Activated naive CD4-positive, alpha-beta T cell treated with anti-CD3 and anti-CD28 coated beads for 36 hours (primary cell): Measurements from ENCODE around the gene KCNK7. TPM values are rescaled to one million over a fixed set of nuclear protein-coding genes. Genes with fewer than 3 reads are reported as not detected.

Source experiments
- CTCF ChIA-PET: fragments of 350-600 bp; sonication (Branson Sonifier 250); formaldehyde crosslinking; loops from one replicate; lab custom pipeline; 2021; ENCODE audit warnings: antibody characterized with exemption; lab: Charles Lee
- DNase-seq: peaks from one replicate; pipeline ENCODE4 v3.0.0-alpha.2; 2020
- H3K27ac Mint-ChIP-seq: one replicate; pipeline ENCODE4 v1.8.0; 2021; ENCODE audit warnings: mild to moderate bottlenecking, mixed read lengths
- H3K27me3 Mint-ChIP-seq: one replicate; pipeline ENCODE4 v1.8.0; 2021; ENCODE audit warnings: low read depth, mixed read lengths
- H3K36me3 Mint-ChIP-seq: one replicate; pipeline ENCODE4 v1.8.0; 2021; ENCODE audit warnings: low read depth, mixed read lengths
- H3K4me1 Mint-ChIP-seq: one replicate; pipeline ENCODE4 v1.8.0; 2021; ENCODE audit warnings: low read depth, mixed read lengths
- H3K4me3 Mint-ChIP-seq: one replicate; pipeline ENCODE4 v1.8.0; 2021; ENCODE audit warnings: mild to moderate bottlenecking, moderate library complexity, mixed read lengths
- H3K9me3 Mint-ChIP-seq: one replicate; pipeline ENCODE4 v1.8.0; 2021; ENCODE audit warnings: mixed read lengths
- intact Hi-C: fragments of 100-400 bp; cut with micrococcal nuclease; formaldehyde crosslinking; loops from one replicate; pipeline ENCODE4 v1.15.1; 2023
- total RNA-seq, 2 experiments: library from RNA; stranded (reverse); gene quantifications; one replicate each; pipeline ENCODE4 v1.2.3, GENCODE V29; 2021

The KCNK7 gene
- total RNA-seq, 2 experiments from 2014 or later, result 0.35 TPM; not detected in 1

GRCh38 chr11:65604258-65604657 lies 8.7 kb upstream of the KCNK7 start:
- intact Hi-C loops, result no loop called here
- H3K36me3 Mint-ChIP-seq, result peaks cover 5% of the 10 kb centered on the region
- CTCF ChIA-PET, result interaction anchor here (1.6 to 1.7 kb wide), 2 partner anchors 10 to 63 kb away, joined by 4 to 6 read pairs; no protein-coding TSS in a partner anchor
- H3K9me3 Mint-ChIP-seq, result no peaks in the 10 kb centered on the region
- no peak for DNase-seq
- H3K27ac Mint-ChIP-seq, result no peak overlapping the region
- no peak overlapping the region for H3K4me3 Mint-ChIP-seq
- H3K27me3 Mint-ChIP-seq, result no peaks in the 10 kb centered on the region
- no peaks in the 10 kb centered on the region for H3K4me1 Mint-ChIP-seq

GRCh38 chr11:65599955-65600246 lies 4.3 kb upstream of the KCNK7 start:
- peaks cover 9% of the 10 kb centered on the region for H3K4me1 Mint-ChIP-seq
- intact Hi-C loops, result no loop called here
- no peak overlapping the region for H3K4me3 Mint-ChIP-seq
- H3K36me3 Mint-ChIP-seq, result peaks cover 2% of the 10 kb centered on the region
- CTCF ChIA-PET, result no interaction called here
- H3K27me3 Mint-ChIP-seq, result no peaks in the 10 kb centered on the region
- DNase-seq, result no peak
- H3K27ac Mint-ChIP-seq, result no peak overlapping the region
- no peaks in the 10 kb centered on the region for H3K9me3 Mint-ChIP-seq

- Mint-ChIP-seq H3K27me3 (no peaks in the 10 kb centered on the region), H3K4me3 (no peak overlapping the region), H3K4me1 (peaks cover 10% of the 10 kb centered on the region), H3K36me3 (peaks cover 2% of the 10 kb centered on the region), H3K9me3 (no peaks in the 10 kb centered on the region), H3K27ac (no peak overlapping the region)
- CTCF ChIA-PET, result no interaction called here
- intact Hi-C loops, result no loop called here
- DNase-seq, result no peak
Measured at GRCh38 chr11:65599216-65599954, 3.8 kb upstream of the KCNK7 start.

- H3K9me3 Mint-ChIP-seq, result no peaks in the 10 kb centered on the region
- intact Hi-C loops, result no loop called here
- no peaks in the 10 kb centered on the region for H3K27me3 Mint-ChIP-seq
- H3K27ac Mint-ChIP-seq, result no peak overlapping the region
- DNase-seq, result no peak
- no peak overlapping the region for H3K4me3 Mint-ChIP-seq
- peaks cover 2% of the 10 kb centered on the region for H3K36me3 Mint-ChIP-seq
- H3K4me1 Mint-ChIP-seq, result peaks cover 10% of the 10 kb centered on the region
- CTCF ChIA-PET, result interaction anchor here (0.8 to 1.5 kb wide), 2 partner anchors 9 to 57 kb away, joined by 3 read pairs; no protein-coding TSS in a partner anchor
Measured at GRCh38 chr11:65598258-65598699, 2.7 kb upstream of the KCNK7 start.

GRCh38 chr11:65596520-65596919 lies 920 bp upstream of the KCNK7 start:
- CTCF ChIA-PET, result interaction anchor here (1.3 kb wide), 1 partner anchor 56 kb away, joined by 8 read pairs; no protein-coding TSS in a partner anchor
- intact Hi-C loops, result no loop called here
- H3K4me1 Mint-ChIP-seq, result peaks cover 10% of the 10 kb centered on the region
- H3K4me3 Mint-ChIP-seq, result no peak overlapping the region
- H3K36me3 Mint-ChIP-seq, result peaks cover 2% of the 10 kb centered on the region
- no peaks in the 10 kb centered on the region for H3K27me3 Mint-ChIP-seq
- no peak overlapping the region for H3K27ac Mint-ChIP-seq
- H3K9me3 Mint-ChIP-seq, result no peaks in the 10 kb centered on the region
- no peak for DNase-seq

GRCh38 chr11:65595131-65595530 lies 469 bp downstream of the KCNK7 start:
- no peak overlapping the region for H3K4me3 Mint-ChIP-seq
- no peak overlapping the region for H3K27ac Mint-ChIP-seq
- H3K9me3 Mint-ChIP-seq, result no peaks in the 10 kb centered on the region
- H3K36me3 Mint-ChIP-seq, result peaks cover 2% of the 10 kb centered on the region
- DNase-seq, result no peak
- CTCF ChIA-PET, result interaction anchor here (1.3 to 1.4 kb wide), 2 partner anchors 20 to 54 kb away, joined by 3 to 8 read pairs; no protein-coding TSS in a partner anchor
- no peaks in the 10 kb centered on the region for H3K27me3 Mint-ChIP-seq
- intact Hi-C loops, result no loop called here
- peaks cover 10% of the 10 kb centered on the region for H3K4me1 Mint-ChIP-seq

- intact Hi-C loops, result loop anchor here (1.0 kb wide), 1 partner anchor 52 kb away; no protein-coding TSS in a partner anchor
- peak; percentile 55 for DNase-seq
- Mint-ChIP-seq H3K4me1 (peaks cover 16% of the 10 kb centered on the region), H3K9me3 (no peaks in the 10 kb centered on the region), H3K4me3 (no peak overlapping the region), H3K27me3 (no peaks in the 10 kb centered on the region), H3K36me3 (no peaks in the 10 kb centered on the region), H3K27ac (no peak overlapping the region)
- CTCF ChIA-PET, result interaction anchor here (0.6 to 2.4 kb wide), 18 partner anchors 9 to 206 kb away, joined by 3 to 28 read pairs (median 5); partner anchors contain the start of gene EHBP1L1
Measured at GRCh38 chr11:65593518-65594414, 1.8 kb downstream of the KCNK7 start.

- intact Hi-C loops, result loop anchor here (1.0 kb wide), 1 partner anchor 52 kb away; no protein-coding TSS in a partner anchor
- CTCF ChIA-PET, result interaction anchor here (0.7 to 2.4 kb wide), 13 partner anchors 10 to 153 kb away, joined by 3 to 28 read pairs (median 6); partner anchors contain the start of gene EHBP1L1
- Mint-ChIP-seq H3K27ac (no peak overlapping the region), H3K4me3 (no peak overlapping the region), H3K27me3 (no peaks in the 10 kb centered on the region), H3K36me3 (no peaks in the 10 kb centered on the region), H3K4me1 (peaks cover 24% of the 10 kb centered on the region), H3K9me3 (no peaks in the 10 kb centered on the region)
- DNase-seq, result no peak
Measured at GRCh38 chr11:65592858-65593517, 2.6 kb downstream of the KCNK7 start.

GRCh38 chr11:65591939-65592857 lies 3.4 kb downstream of the KCNK7 start:
- DNase-seq, result no peak
- H3K27me3 Mint-ChIP-seq, result no peaks in the 10 kb centered on the region
- intact Hi-C loops, result no loop called here
- no peak overlapping the region for H3K27ac Mint-ChIP-seq
- H3K4me3 Mint-ChIP-seq, result no peak overlapping the region
- H3K36me3 Mint-ChIP-seq, result no peaks in the 10 kb centered on the region
- H3K4me1 Mint-ChIP-seq, result peaks cover 31% of the 10 kb centered on the region
- H3K9me3 Mint-ChIP-seq, result no peaks in the 10 kb centered on the region
- CTCF ChIA-PET, result interaction anchor here (0.7 to 2.4 kb wide), 7 partner anchors 16 to 152 kb away, joined by 3 to 28 read pairs (median 5); partner anchors contain the start of gene EHBP1L1

GRCh38 chr11:65590240-65590738 lies 5.3 kb downstream of the KCNK7 start:
- H3K27ac Mint-ChIP-seq, result peak overlapping the region; percentile 51
- intact Hi-C loops, result no loop called here
- no peak for DNase-seq
- H3K9me3 Mint-ChIP-seq, result no peaks in the 10 kb centered on the region
- CTCF ChIA-PET, result interaction anchor here (0.7 to 5.7 kb wide), 6 partner anchors 8 to 50 kb away, joined by 3 to 46 read pairs (median 4); partner anchors contain the start of genes EHBP1L1 and FAM89B
- no peaks in the 10 kb centered on the region for H3K27me3 Mint-ChIP-seq
- H3K4me3 Mint-ChIP-seq, result no peak overlapping the region
- no peaks in the 10 kb centered on the region for H3K36me3 Mint-ChIP-seq
- H3K4me1 Mint-ChIP-seq, result peaks cover 34% of the 10 kb centered on the region
